ENCODE measurements around the gene NXPE4.

Gene NXPE4

GRCh38 chr11:114556135-114556534 lies 39.5 kb downstream of the NXPE4 start:
- no peak for DNase-seq

GRCh38 chr11:114553642-114554041 lies 41.9 kb downstream of the NXPE4 start:
- no peak for DNase-seq

- no peak for DNase-seq
Observed at GRCh38 chr11:114551060-114551459, 44.5 kb downstream of the NXPE4 start.

GRCh38 chr11:114525682-114526081 lies 69.9 kb downstream of the NXPE4 start:
- DNase-seq, result no peak

- no peak for DNase-seq
Observed at GRCh38 chr11:114524122-114524521, 71.5 kb downstream of the NXPE4 start.

- no peak for DNase-seq
Observed at GRCh38 chr11:114522818-114523217, 72.8 kb downstream of the NXPE4 start.

Measured in NCI-H187 (cell line).